Neuronal stem cell (in vitro differentiated cells): Measurements from ENCODE around the gene DTWD1.
A peak's percentile ranks its signal among the peaks of the same experiment; 100 is the strongest.

Source experiments
- DNase-seq: peaks from one replicate; pipeline ENCODE4 v3.0.0-alpha.2; 2013; ENCODE audit warnings: low spot score
- H2AFZ ChIP-seq: one replicate; pipeline ENCODE4 v1.6.1; 2013; ENCODE audit warnings: mild to moderate bottlenecking, low read length, inconsistent platforms
- H2AK5ac ChIP-seq: 2 replicates; pipeline ENCODE4 v1.6.1; 2013; ENCODE audit warnings: low read depth, mild to moderate bottlenecking, inconsistent platforms, low read length, moderate library complexity, mixed read lengths
- H2BK120ac ChIP-seq: 2 replicates; pipeline ENCODE4 v1.6.1; 2013; ENCODE audit warnings: low read depth, mild to moderate bottlenecking, inconsistent platforms, low read length, moderate library complexity, mixed read lengths
- H2BK12ac ChIP-seq: one replicate; pipeline ENCODE4 v1.6.1; 2013; ENCODE audit warnings: low read length, inconsistent platforms
- H2BK15ac ChIP-seq: 2 replicates; pipeline ENCODE4 v1.6.1; 2013; ENCODE audit warnings: mild to moderate bottlenecking, low read length, inconsistent platforms, mixed read lengths
- H2BK5ac ChIP-seq: one replicate; pipeline ENCODE4 v1.6.1; 2013; ENCODE audit warnings: inconsistent platforms, mild to moderate bottlenecking, low read length, moderate library complexity
- H3K14ac ChIP-seq: one replicate; pipeline ENCODE4 v1.6.1; 2013; ENCODE audit warnings: low read length, inconsistent platforms
- H3K18ac ChIP-seq: 2 replicates; pipeline ENCODE4 v1.6.1; 2013; ENCODE audit warnings: low read length, inconsistent platforms
- H3K23ac ChIP-seq: 2 replicates; pipeline ENCODE4 v1.6.1; 2013; ENCODE audit warnings: low read depth, mild to moderate bottlenecking, mixed read lengths, low read length, inconsistent platforms; ENCODE audit not compliant: poor library complexity
- H3K27ac ChIP-seq: replicated peaks from 3 replicates; pipeline ENCODE4 v1.5.1; 2013; ENCODE audit warnings: low read length, inconsistent platforms
- H3K27me3 ChIP-seq, 3 experiments: 2 replicates each; pipeline ENCODE4 v1.6.1; 2013; ENCODE audit warnings: low read length in 3 of 3, mild to moderate bottlenecking in 2 of 3, inconsistent platforms in 1 of 3, low read depth in 1 of 3, mixed read lengths in 1 of 3, moderate library complexity in 1 of 3; ENCODE audit not compliant: control insufficient read depth in 3 of 3, insufficient read depth in 3 of 3
- H3K36me3 ChIP-seq, 2 donors: replicated peaks in 1 of 2; 2 replicates each; pipeline ENCODE4 v1.6.1; 2013; ENCODE audit warnings: low read length in 2 of 2; ENCODE audit not compliant: control insufficient read depth in 2 of 2, insufficient read depth in 2 of 2
- H3K4ac ChIP-seq: 2 replicates; pipeline ENCODE4 v1.6.1; 2013; ENCODE audit warnings: inconsistent platforms, mild to moderate bottlenecking, low read length, moderate library complexity
- H3K4me1 ChIP-seq, 2 donors: 1 replicate in 1 of 2; 2 replicates in 1 of 2; pipeline ENCODE4 v1.6.1; 2013; ENCODE audit warnings: low read length in 2 of 2, low read depth in 1 of 2; ENCODE audit not compliant: control insufficient read depth in 2 of 2, insufficient read depth in 1 of 2
- H3K4me2 ChIP-seq: one replicate; pipeline ENCODE4 v1.6.1; 2013; ENCODE audit warnings: mild to moderate bottlenecking, low read length, inconsistent platforms; ENCODE audit not compliant: insufficient read depth, poor library complexity, severe bottlenecking
- H3K4me3 ChIP-seq, 2 donors: 2 replicates each; pipeline ENCODE4 v1.5.1; 2013; ENCODE audit warnings: low read length in 2 of 2, mild to moderate bottlenecking in 2 of 2, inconsistent platforms in 1 of 2, moderate library complexity in 1 of 2
- H3K79me1 ChIP-seq: one replicate; pipeline ENCODE4 v1.6.1; 2013; ENCODE audit warnings: low read depth, mild to moderate bottlenecking, inconsistent platforms, low read length, moderate library complexity
- H3K9ac ChIP-seq: one replicate; pipeline ENCODE4 v1.6.1; 2013; ENCODE audit warnings: mild to moderate bottlenecking, low read depth, low read length, inconsistent platforms; ENCODE audit not compliant: poor library complexity
- H3K9me3 ChIP-seq, 2 donors: replicated peaks in 1 of 2; 2 replicates each; pipeline versions ENCODE3 to v1.6.1; 2013; ENCODE audit warnings: low read length in 2 of 2, mild to moderate bottlenecking in 2 of 2, inconsistent platforms in 1 of 2, low read depth in 1 of 2, mixed read lengths in 1 of 2, moderate library complexity in 1 of 2; ENCODE audit not compliant: control insufficient read depth in 2 of 2, insufficient read depth in 1 of 2
- H4K8ac ChIP-seq: one replicate; pipeline ENCODE4 v1.6.1; 2013; ENCODE audit warnings: low read depth, mild to moderate bottlenecking, inconsistent platforms, low read length, moderate library complexity
- H4K91ac ChIP-seq: one replicate; pipeline ENCODE4 v1.6.1; 2013; ENCODE audit warnings: low read length, low read depth, mild to moderate bottlenecking, inconsistent platforms; ENCODE audit not compliant: poor library complexity
- WGBS, 2 donors: extraction: QIAGEN DNeasy Blood & Tissue Kit; methylation state at CpG; one replicate each; pipeline ENCODE4 v1.1.7; 2013; ENCODE audit warnings: missing lambda C conversion rate in 2 of 2, mixed read lengths in 1 of 2; ENCODE audit not compliant: insufficient read length in 2 of 2, insufficient replicate concordance in 1 of 2; ENCODE audit errors: extremely low coverage in 2 of 2; 5-methylcytosine and 5-hydroxymethylcytosine counted together

The DTWD1 gene

DNA sequence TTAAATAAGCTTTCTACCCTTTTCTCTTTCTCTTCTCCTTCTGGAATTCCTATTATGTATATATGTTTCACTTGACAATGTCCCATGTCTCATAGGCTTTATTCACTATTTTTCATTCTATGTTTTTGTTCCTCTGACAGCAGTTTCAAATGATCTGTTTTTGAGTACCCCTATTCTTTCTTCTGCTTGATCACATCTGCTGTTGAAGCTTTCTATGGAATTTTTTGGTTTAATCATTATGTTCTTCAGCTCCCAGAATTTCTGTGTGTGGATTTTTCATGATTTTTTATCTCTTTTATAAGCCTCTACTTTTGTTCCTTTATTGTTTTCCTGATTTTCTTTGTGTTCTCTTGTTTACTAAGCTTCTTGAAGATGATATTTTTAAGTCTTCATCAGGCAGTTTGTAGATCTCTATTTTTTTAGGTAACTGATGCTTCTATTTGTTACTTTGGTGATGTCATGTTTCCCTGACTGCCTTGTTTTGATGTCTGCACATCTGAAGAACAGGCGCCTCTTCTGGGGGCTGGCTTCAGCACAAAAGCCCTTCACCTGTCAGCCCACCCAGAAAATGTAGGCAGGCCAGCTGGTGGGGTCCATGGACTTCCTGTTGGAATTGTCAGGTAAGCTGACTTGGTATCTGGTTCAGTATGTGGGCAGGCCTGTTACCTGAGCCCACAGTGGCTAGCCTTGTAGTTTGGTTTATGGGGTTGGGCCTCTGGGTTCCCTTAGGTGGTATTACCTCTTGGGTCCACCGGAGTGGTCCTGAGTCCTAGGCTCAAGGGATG, 16.0 kb upstream of the DTWD1 start:
- no peak overlapping the region for H2AFZ ChIP-seq
- no peak overlapping the region for H4K8ac ChIP-seq
- no peaks in the 10 kb centered on the region for H3K27me3 ChIP-seq
- no peak overlapping the region for H3K18ac ChIP-seq
- H3K9me3 ChIP-seq: peaks cover 6 to 14% of the 10 kb centered on the region in 2 donors
- no peak overlapping the region for H3K9ac ChIP-seq
- no peaks in the 10 kb centered on the region for H3K4me1 ChIP-seq
- H3K23ac ChIP-seq: no peak overlapping the region
- H2AK5ac ChIP-seq: no peak overlapping the region
- no peak overlapping the region for H2BK120ac ChIP-seq
- peak overlapping the region; percentile 75 for H2BK5ac ChIP-seq
- peaks cover 0 to 5% of the 10 kb centered on the region in 2 donors for H3K36me3 ChIP-seq
- no peak for DNase-seq
- H3K27ac ChIP-seq: no peak overlapping the region
- H3K4me3 ChIP-seq: peak overlapping the region in 1 of 2 donors; percentile 58
- no peak overlapping the region for H4K91ac ChIP-seq
- H3K79me1 ChIP-seq: no peaks in the 10 kb centered on the region
- H3K4ac ChIP-seq: no peak overlapping the region
- no peak overlapping the region for H3K14ac ChIP-seq
- no peak overlapping the region for H2BK15ac ChIP-seq
- no CpG with 5 or more reads among the region's 2 CpGs for WGBS, 2 donors
- H3K4me2 ChIP-seq: no peak overlapping the region
- peak overlapping the region; percentile 22 for H2BK12ac ChIP-seq

DNA sequence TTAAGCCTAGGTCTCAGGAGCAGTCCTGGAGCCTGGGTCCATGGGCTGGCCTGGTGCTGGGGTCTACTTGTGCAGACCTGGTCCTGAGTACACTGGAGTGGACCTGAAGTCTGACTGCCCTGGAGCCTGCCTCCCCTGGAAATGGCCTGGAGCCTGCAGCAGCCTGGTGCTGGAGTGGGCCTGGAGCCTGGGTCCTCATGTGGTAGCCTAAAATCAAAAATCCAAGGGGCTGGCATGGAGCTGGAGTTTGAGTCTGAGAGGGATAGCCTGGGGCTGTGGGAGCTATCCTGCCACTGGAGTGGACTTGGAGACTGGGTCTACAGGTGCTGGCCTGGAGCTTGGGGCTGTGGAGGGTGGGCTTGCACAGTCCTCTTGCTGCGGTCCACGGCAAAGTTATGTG, 15.3 kb upstream of the DTWD1 start:
- Histone ChIP-seq H4K8ac (no peak overlapping the region), H3K36me3 (peaks cover 0 to 5% of the 10 kb centered on the region in 2 donors), H3K9ac (no peak overlapping the region), H3K4ac (no peak overlapping the region), H2BK120ac (no peak overlapping the region), H3K18ac (no peak overlapping the region), H3K4me3 (peak overlapping the region in 1 of 2 donors; percentile 58), H2AK5ac (no peak overlapping the region), H3K23ac (no peak overlapping the region), H2BK15ac (no peak overlapping the region), H3K27me3 (no peaks in the 10 kb centered on the region), H2AFZ (no peak overlapping the region), H3K79me1 (no peaks in the 10 kb centered on the region), H3K27ac (no peak overlapping the region), H3K4me2 (no peak overlapping the region), H3K4me1 (no peaks in the 10 kb centered on the region), H3K14ac (no peak overlapping the region), H4K91ac (no peak overlapping the region), H2BK12ac (no peak overlapping the region), H3K9me3 (peaks cover 6 to 8% of the 10 kb centered on the region in 2 donors), H2BK5ac (peak overlapping the region; percentile 75)
- no CpG with 5 or more reads among the region's 2 CpGs for WGBS, 2 donors
- no peak for DNase-seq

DNA sequence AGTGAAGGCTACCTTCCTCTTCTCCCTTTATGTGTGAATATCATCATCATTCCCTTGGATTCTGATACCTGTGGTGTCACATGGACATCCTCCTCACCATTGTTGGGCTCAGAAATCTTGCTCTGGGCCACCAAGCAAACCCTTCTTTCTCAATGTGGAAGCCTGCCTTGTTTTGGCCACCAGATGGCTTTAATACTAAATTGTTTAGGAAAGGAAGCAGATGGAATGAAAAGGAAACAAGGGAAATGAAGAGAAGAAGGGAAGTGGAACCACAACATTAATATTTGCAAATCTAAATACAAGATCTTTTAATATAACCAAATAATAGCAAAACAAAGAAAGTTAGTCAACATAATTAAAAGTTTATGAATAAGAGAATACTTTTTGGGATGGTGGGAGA, 14.3 kb upstream of the DTWD1 start:
- Histone ChIP-seq H3K4me3 (no peak overlapping the region), H3K4ac (no peak overlapping the region), H3K27me3 (no peaks in the 10 kb centered on the region), H2BK5ac (no peak overlapping the region), H4K91ac (no peak overlapping the region), H3K18ac (no peak overlapping the region), H3K14ac (no peak overlapping the region), H2BK12ac (no peak overlapping the region), H3K4me2 (no peak overlapping the region), H4K8ac (no peak overlapping the region), H3K23ac (no peak overlapping the region), H2AK5ac (no peak overlapping the region), H3K9ac (no peak overlapping the region), H2AFZ (no peak overlapping the region), H3K27ac (no peak overlapping the region), H3K79me1 (no peaks in the 10 kb centered on the region), H3K9me3 (peaks cover 6 to 8% of the 10 kb centered on the region in 2 donors), H3K36me3 (peaks cover 0 to 5% of the 10 kb centered on the region in 2 donors), H2BK120ac (no peak overlapping the region), H2BK15ac (no peak overlapping the region), H3K4me1 (no peaks in the 10 kb centered on the region)
- no peak for DNase-seq

DNA sequence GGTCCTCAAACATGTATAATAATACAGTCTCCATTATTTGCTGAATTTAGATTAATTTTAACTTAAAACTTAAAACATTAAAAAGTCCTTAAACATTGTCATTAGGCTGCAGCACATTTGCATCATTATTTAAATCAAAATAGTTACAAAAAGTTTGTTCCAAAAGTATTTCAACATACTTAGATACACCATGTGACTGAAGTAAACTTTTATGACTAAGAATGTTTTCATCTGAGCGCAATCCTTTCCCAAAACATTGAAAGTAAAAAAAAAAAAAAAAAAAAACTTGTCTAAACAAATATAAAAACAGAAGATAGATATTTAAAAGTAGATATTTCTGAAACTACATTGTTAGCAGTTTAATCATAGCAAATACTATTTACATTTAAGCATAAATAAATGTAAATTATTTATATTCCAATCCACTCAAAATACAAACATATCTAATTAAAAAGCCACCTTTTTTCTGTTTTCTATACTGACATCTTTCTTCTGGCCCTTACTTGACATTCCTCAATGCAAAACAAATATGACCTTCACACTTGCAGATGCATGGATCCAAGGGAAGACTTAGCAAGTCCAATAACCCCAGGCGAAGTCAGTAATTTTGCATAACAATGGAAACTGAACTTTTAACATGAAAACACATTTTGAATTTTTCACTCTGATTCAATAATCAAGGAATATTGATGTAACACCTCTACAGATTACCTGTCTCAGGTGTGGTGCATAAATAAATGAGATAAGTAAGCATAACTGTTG, 10.5 kb upstream of the DTWD1 start:
- Histone ChIP-seq H3K36me3 (peaks cover 0 to 8% of the 10 kb centered on the region in 2 donors), H2BK120ac (no peak overlapping the region), H2AFZ (no peak overlapping the region), H3K4ac (no peak overlapping the region), H3K27me3 (no peaks in the 10 kb centered on the region), H2BK15ac (no peak overlapping the region), H2AK5ac (no peak overlapping the region), H3K23ac (no peak overlapping the region), H3K9ac (no peak overlapping the region), H4K8ac (no peak overlapping the region), H3K79me1 (no peaks in the 10 kb centered on the region), H2BK12ac (no peak overlapping the region), H3K9me3 (peaks cover 4 to 14% of the 10 kb centered on the region in 2 donors), H3K14ac (no peak overlapping the region), H3K4me3 (no peak overlapping the region), H3K4me2 (no peak overlapping the region), H3K18ac (no peak overlapping the region), H3K4me1 (no peaks in the 10 kb centered on the region), H3K27ac (no peak overlapping the region), H2BK5ac (no peak overlapping the region), H4K91ac (no peak overlapping the region)
- DNase-seq: no peak
- no CpG with 5 or more reads among the region's 2 CpGs for WGBS, 2 donors
